DMS79 treated with DMSO at 0.1 percent for 48 hours (cell line): ENCODE results near the gene PCED1B.
"Not testable (repeated sequence)": the region's sequence is repeated elsewhere in the genome, so short reads cannot be mapped to it uniquely, and the experiment has no call there.

Source experiments
- DNase-seq: peaks from one replicate; lab custom pipeline; 2025; lab: John Stamatoyannopoulos, UW

The PCED1B gene

GRCh38 chr12:47206450-47207339, 127.3 kb downstream of the PCED1B start:
- DNase-seq = no peak

- no peak for DNase-seq
Measured at GRCh38 chr12:47207340-47207717, 127.9 kb downstream of the PCED1B start.

GRCh38 chr12:47207829-47208248, 128.4 kb downstream of the PCED1B start:
- DNase-seq = no peak

DNA sequence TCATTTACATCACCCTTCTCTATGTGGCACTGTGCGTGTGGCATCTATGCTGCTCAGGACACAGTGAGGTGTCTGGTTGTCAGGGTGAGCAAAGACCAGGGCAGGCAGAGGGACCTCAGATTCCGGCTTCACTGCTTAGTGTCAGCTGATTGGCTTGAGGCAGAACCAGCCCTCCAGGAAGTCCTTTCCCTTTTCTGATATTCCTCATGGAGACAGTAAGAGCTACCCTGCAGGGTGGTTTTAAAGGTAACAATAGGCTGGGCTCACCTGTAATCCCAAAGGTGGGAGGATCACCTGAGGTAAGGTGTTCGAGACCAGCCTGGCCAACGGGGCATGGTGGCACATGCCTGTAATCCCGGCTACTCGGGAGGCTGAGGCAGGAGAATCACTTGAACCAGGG, 129.6 kb downstream of the PCED1B start:
- DNase-seq = no peak

GRCh38 chr12:47210776-47211175, 131.4 kb downstream of the PCED1B start:
- DNase-seq = no peak

DNA sequence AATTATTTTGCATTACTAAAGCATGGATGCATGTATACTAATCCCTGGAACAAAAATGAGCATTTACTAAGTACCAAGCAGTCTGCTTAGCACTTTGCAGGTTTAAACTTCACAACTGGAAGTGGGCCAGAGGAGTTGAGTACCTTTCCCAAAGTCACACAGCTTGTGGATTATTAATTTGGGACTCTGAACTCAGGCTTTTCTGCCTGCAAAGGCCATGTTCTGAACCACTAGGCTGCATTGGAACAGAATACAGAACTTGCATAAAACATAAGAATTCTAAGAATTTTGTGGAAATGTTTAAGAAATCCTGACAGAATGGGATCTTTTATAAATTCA, 133.2 kb downstream of the PCED1B start:
- no peak for DNase-seq

GRCh38 chr12:47213396-47213795, 134.0 kb downstream of the PCED1B start:
- DNase-seq = no peak

DNA sequence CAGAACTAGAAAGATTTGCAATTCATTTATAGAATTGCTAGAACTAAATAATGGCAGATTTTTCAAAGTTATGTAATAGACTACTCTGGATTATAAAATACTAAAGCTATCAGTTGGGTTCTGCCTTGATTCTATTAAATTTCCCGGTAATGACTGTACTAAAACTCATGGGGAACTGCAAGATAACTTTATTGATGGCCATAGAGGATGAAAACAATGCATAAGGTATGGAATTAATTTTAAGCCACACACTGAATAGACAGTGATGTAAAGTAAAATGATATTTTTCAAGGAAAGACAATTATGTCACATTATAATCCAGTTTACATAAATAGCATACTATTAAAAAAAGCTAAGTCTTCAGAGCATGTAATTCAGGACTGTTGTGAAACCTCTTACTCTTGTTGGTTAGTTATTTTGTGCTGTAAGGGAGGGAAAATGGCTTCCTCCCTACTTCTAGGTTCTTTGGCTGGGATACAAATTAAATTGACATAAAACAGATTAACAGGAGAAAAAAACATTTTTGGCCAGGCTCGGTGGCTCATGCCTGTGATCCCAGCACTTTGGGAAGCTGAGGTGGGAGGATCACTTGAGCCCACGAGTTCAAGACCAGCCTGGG, 134.7 kb downstream of the PCED1B start:
- DNase-seq = no peak

GRCh38 chr12:47214771-47215170, 135.3 kb downstream of the PCED1B start:
- DNase-seq = no peak

DNA sequence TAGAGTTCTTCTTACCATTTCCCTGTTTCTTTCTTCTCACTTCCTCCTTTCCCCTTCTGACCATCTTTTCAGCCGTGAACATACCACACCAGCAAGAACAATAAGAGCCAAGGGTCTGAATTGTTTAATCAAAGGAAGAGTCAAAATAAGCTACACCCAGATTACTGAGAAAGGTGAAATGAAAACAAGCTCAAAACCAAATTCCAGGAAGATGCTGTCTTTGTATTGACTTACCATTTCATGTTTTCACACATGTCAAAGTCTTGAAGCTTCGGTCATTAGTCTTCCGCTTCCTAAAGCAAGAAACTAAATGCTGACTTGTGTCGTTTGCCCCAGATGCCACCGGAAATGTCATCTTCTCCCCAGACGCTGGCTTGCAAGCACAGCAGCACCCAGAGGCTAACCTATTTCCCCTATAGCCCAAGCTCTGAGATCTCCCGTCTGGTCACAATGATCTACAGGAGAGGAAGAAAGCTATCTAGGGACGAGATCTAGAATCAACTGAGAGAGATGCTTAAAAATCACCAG, 136.8 kb downstream of the PCED1B start:
- DNase-seq = no peak

GRCh38 chr12:47217595-47217869, 138.1 kb downstream of the PCED1B start:
- not testable (repeated sequence) for DNase-seq

GRCh38 chr12:47218191-47218654, 138.8 kb downstream of the PCED1B start:
- no peak for DNase-seq

DNA sequence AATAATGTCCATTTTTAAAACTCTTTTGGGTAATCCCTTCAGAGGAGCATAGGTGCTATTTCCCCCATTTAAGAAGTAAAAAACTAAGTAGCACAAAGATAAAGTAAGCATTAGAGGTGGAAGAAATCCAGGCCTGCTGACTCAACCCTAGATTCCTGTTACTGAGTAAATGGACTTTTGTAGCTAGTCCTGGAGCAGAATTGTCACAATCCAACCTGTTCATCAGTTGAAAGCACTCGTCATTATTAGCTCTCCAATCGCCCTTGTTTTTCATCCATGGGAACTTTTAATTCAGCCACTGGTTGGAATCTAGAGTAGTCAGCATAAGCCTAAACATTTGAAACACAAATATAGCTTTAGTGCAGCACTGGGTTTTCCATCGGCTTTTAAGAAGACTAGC, 139.8 kb downstream of the PCED1B start:
- DNase-seq = no peak

GRCh38 chr12:47221256-47222023, 142.0 kb downstream of the PCED1B start:
- DNase-seq = no peak

DNA sequence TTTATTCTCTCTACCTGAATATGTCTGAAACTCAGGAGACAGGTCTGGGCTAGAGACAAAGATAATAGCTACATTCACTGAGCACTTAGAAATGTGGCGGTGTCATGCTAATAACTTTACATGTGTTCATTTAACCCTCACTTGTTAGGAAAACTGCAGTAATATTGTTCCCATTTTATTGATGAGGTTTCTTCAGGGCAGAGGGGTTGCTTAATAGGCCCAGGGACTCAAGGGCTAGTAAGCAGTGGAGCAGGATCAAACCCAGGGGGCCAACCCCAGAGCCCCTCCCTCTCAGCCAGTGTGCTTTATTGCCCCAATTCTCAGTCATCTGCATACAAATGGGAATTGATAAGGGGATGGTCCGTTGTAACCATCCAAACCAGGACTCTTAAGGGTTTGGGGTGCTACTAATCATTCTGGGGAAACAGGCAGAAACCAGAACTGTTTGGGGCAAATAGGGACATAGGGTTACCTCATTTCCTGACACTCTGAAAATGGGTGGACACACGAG, 143.2 kb downstream of the PCED1B start:
- no peak for DNase-seq

GRCh38 chr12:47223031-47223847, 143.8 kb downstream of the PCED1B start:
- DNase-seq = no peak

- DNase-seq = no peak
Measured at GRCh38 chr12:47223848-47224213, 144.4 kb downstream of the PCED1B start.

DNA sequence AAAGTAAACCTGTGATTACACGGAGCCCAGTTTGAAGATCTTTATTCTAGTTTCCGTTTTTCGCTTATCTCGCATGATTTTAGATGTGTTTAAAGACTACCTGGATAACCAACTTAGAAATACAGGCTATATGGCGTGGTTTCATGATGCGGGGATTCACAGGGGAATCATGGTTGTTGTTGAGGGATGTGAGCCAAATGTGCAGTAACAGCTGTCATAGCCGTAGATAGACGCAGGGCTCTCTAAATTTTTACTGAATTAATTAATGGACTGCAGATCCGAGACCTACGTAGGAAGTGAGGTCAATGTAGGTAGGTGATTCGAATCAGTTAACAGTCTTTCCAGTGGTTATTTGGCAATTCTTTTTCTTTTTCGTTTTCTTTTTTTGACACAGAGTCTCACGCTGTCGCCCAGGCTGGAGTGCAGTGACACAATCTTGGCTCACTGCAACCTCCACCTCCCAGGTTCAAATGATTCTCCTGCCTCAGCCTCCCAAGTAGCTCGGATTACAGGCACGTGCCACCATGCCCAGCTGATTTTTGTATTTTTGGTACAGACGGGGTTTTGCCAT, 145.2 kb downstream of the PCED1B start:
- DNase-seq = no peak

DNA sequence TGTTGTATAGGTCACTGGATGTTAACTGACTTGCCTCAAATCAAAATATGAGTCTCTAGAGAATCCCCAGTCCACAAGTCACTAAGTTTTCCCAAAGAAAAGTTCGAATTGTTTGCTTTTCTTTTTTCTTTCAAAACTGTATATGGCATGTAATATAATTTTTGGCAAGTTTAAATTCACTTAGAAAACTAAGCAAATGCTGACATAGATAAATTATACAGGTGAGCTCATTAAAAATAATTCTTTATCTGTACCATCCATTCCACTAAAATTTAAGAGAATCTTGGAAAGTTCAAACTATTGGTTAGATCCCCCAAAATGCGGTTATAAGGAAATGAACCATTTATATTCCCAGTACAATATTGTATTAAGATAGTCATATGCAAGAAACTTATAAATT, 145.9 kb downstream of the PCED1B start:
- DNase-seq = no peak

- DNase-seq = no peak
Measured at GRCh38 chr12:47226199-47226598, 146.8 kb downstream of the PCED1B start.

GRCh38 chr12:47228802-47229201, 149.4 kb downstream of the PCED1B start:
- DNase-seq = no peak
